GM06990 (cell line): ENCODE data around the gene RPS24.

Experiments
- DNase-seq: peaks from one replicate; pipeline ENCODE4 v3.0.0-alpha.2; 2011; ENCODE audit not compliant: insufficient read length; ENCODE audit errors: extremely low read depth
- H3K27me3 ChIP-seq: replicated peaks from 2 replicates; pipeline ENCODE4 v1.6.0; 2011; ENCODE audit warnings: low read length; ENCODE audit not compliant: control insufficient read depth, insufficient read depth
- H3K36me3 ChIP-seq: 2 replicates; pipeline ENCODE4 v1.5.1; 2011; ENCODE audit warnings: low read length; ENCODE audit not compliant: control insufficient read depth, insufficient read depth
- H3K4me3 ChIP-seq: replicated peaks from 2 replicates; pipeline ENCODE4 v1.5.1; 2011; ENCODE audit warnings: low read depth, mild to moderate bottlenecking, control low read depth, low read length
- TF ChIP-seq, protein P1 (sequence below): IDR thresholded peaks from 2 replicates; pipeline ENCODE4 v1.5.1; 2011; ENCODE audit warnings: low read length, control low read depth, mild to moderate bottlenecking, inconsistent platforms; ENCODE audit not compliant: insufficient read depth, poor library complexity, severe bottlenecking

The RPS24 gene

DNA sequence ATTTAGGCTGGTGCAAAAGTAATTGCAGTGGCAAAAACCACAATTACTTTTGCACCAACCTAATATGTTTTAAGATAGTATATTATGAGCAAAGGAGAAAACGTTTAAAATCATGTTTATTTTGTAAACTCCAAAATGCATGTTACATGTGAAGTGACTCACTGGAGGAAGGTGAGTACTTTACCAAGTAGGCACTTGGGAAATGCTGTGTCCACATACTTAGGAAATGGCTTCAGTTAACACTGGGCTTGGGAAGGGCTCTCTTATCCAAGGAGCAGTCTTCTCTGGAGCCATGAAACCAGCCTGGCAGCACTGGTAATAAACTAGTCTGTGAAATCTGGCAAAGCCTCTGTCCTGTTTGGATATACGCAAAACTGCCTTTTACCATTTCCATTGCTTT lies 4.4 kb downstream of the RPS24 start:
- no peak for DNase-seq
- H3K36me3 ChIP-seq: peaks cover 46% of the 10 kb centered on the region
- TF ChIP-seq, protein P1, sequence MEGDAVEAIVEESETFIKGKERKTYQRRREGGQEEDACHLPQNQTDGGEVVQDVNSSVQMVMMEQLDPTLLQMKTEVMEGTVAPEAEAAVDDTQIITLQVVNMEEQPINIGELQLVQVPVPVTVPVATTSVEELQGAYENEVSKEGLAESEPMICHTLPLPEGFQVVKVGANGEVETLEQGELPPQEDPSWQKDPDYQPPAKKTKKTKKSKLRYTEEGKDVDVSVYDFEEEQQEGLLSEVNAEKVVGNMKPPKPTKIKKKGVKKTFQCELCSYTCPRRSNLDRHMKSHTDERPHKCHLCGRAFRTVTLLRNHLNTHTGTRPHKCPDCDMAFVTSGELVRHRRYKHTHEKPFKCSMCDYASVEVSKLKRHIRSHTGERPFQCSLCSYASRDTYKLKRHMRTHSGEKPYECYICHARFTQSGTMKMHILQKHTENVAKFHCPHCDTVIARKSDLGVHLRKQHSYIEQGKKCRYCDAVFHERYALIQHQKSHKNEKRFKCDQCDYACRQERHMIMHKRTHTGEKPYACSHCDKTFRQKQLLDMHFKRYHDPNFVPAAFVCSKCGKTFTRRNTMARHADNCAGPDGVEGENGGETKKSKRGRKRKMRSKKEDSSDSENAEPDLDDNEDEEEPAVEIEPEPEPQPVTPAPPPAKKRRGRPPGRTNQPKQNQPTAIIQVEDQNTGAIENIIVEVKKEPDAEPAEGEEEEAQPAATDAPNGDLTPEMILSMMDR: no peak
- no peaks in the 10 kb centered on the region for H3K27me3 ChIP-seq
- H3K4me3 ChIP-seq: no peak overlapping the region

DNA sequence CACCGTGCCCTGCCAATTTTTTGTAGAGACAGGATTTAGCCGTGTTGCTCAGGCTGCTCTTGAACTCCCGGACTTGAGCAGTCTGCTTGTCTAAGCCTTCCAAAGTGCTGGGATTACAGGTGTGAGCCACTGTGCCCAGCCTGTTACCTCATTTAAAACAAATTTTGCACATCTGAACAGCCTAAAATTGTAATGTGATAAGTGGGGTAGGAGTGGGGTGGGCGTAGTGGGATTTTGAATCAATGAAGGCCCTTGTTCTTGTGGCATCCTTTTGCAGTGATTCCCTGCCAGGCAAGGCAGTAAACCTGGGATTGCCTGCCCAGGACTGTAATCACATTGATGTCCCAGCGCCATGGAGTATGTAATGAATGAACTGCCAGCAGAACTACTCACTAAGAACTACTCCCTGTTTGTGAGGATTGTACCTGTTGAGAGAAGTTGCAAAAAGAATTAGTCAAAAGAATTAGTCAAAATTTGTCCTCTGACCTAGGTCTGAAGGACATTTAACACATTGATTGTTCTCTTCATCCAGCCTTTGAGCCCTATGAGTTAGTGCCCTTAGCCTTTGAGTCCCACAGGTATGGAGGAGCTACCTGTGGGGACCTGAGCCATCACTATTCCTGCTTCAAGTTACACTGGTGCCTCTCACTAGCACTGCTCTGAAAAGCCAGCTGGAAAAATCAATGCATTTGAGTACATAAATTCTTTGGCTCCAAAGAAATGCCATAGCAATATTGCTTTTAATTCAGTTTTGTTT lies 5.3 kb downstream of the RPS24 start:
- Histone ChIP-seq H3K4me3 (no peak overlapping the region), H3K27me3 (no peaks in the 10 kb centered on the region), H3K36me3 (peaks cover 46% of the 10 kb centered on the region)
- DNase-seq: no peak
- TF ChIP-seq, protein P1: no peak

DNA sequence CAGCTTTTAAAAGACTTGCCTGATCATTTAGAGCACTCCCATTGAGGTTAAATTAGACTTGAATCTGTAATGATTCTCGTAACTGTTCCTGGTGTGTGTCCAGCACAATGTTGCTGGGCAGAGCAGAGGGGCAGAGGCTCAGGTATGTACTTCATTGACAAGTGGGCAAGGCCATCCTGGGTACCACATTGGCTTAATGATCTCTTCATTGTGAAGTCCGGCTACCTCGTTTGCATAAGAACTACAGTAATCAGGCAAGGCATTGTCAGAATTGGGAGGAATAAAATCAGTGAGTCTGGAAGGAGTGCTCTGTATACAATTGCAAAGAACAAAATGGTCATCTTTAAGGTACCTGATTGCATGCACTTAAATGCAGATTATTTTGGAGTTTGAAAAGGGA lies 6.1 kb downstream of the RPS24 start:
- no peaks in the 10 kb centered on the region for H3K27me3 ChIP-seq

DNA sequence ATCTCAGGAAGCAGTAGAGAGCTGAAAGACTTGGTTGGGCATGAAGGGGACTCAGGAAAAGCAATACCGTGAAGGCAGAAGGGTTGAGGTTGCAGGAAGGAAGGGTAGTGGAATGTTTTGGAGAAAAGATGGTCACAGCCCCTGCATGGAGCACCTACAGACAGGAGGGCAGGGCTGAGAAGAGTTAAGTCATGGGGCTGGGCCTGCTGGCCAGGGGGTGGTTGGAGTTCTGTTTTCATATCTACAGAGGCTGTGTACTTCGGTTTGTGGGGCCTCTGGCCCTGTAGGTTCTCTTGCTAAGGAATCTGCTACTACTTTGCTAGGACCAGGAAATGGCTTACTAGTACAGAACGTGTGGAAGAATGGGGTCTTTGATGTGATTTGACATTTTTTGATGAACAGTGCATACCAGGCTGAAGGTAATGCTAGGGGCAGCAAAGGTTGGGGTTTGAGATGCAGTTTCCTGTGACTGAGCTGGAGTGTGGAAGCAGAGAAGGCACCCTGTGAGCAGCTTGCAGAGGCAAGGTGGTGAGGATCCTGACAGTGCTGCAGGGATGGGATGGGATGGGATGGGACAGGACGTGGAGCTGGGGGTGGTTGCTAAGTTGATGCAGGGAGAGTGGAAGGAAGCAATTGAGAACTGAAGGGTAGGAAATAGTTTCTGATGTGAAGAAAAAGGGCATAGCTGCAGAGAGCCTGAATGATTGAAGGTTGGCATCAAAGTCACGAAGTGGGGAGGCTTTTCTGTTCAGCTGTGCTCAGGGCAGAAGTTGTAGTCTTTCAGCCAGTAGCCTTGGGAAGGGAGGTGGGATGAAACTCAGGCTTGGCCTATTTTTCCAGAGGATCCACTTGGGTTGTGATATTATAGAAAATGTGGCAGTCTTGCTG lies 7.8 kb downstream of the RPS24 start:
- Histone ChIP-seq H3K27me3 (no peaks in the 10 kb centered on the region), H3K4me3 (no peak overlapping the region), H3K36me3 (peaks cover 39% of the 10 kb centered on the region)
- TF ChIP-seq, protein P1: no peak
- DNase-seq: no peak

More for the DNA sequence above, 6.1 kb downstream of the RPS24 start:
- TF ChIP-seq, protein P1: no peak
- Histone ChIP-seq H3K4me3 (no peak overlapping the region), H3K36me3 (peaks cover 46% of the 10 kb centered on the region)
- no peak for DNase-seq

DNA sequence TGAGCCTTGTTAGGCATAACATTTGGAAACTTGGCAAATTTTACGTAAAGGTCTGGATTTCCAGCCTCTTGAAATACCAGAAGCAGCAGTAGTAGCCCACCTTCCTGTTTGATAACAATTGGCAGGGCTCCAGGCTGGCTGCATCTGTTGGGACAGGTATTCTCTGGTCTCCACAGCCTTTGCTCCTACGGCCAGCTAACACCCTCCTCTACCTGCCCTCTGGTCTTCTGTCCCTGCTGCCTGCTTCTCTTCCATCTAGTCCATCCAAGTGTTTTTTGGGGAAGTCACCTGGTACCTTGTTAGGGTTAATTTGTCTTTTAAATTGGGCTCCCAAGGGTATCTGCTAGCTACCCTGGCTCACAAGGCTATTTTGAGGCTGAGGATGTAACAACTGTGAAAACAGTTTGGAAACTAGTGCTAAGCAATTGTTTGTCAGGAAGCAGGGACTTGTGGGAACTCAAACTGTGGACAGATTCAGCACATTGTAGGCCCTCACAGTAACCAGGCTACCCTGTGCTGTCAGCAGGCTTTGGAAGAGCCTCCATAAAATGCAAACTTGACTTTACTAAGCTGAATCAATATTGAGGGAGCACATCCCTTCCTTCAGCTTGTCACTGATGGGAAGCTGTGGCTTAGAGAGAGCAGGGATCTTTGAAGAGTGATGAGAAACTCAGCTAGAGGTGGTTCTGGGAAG lies 8.5 kb downstream of the RPS24 start:
- Histone ChIP-seq H3K27me3 (no peaks in the 10 kb centered on the region), H3K4me3 (no peak overlapping the region), H3K36me3 (peaks cover 34% of the 10 kb centered on the region)
- no peak for DNase-seq
- TF ChIP-seq, protein P1: no peak
